ENCODE data around the gene HIPK4. TPM values are rescaled to one million over a fixed set of nuclear protein-coding genes. Genes with fewer than 3 reads are reported as not detected.

HIPK4 gene
- total RNA-seq, 1 experiment from 2014 or later = 0.15 TPM

- no TSS peak for BruUV-seq (replicated peaks)
- no peak overlapping the region for H3K27ac ChIP-seq (ENCODE audit: low read depth, low read length, poor library complexity, severe bottlenecking)
- POLR2A ChIA-PET (ENCODE audit: low non-redundant PET) = no interaction called here
- no peak for TF ChIP-seq CTCF (conservative IDR thresholded peaks at IDR 0.05; ENCODE audit: low read depth, low read length)
- no peak for TF ChIP-seq EZH2 (IDR thresholded peaks at IDR 0.05; ENCODE audit: borderline replicate concordance, low read depth, low read length, poor library complexity, severe bottlenecking)
- CTCF ChIA-PET = interaction anchor here (0.6 to 1.9 kb wide), 4 partner anchors 12 to 101 kb away, joined by 4 to 14 read pairs (median 7); no protein-coding TSS in a partner anchor
- peaks cover 10% of the 10 kb centered on the region for H3K36me3 ChIP-seq (ENCODE audit: insufficient read depth, low read length, poor library complexity, severe bottlenecking)
- intact Hi-C loops (cut with micrococcal nuclease; ENCODE audit: unreplicated experiment) = no loop called here
- no peak overlapping the region for H3K4me3 ChIP-seq (ENCODE audit: low read depth, low read length, poor library complexity, severe bottlenecking)
- H3K9me3 ChIP-seq (ENCODE audit: low read depth, low read length, poor library complexity, severe bottlenecking) = no peaks in the 10 kb centered on the region
- no peak for DNase-seq (ENCODE audit: low spot score)
- no peaks in the 10 kb centered on the region for H3K27me3 ChIP-seq (replicated peaks; ENCODE audit: insufficient read depth, low read depth, low read length, poor library complexity)
- peaks cover 6% of the 10 kb centered on the region for H3K4me1 ChIP-seq (ENCODE audit: insufficient read depth, low read length, poor library complexity, severe bottlenecking)
These were observed 29.8 kb upstream of the HIPK4 start for GRCh38 chr19:40419780-40420179.

- H3K27me3 ChIP-seq (replicated peaks; ENCODE audit: insufficient read depth, low read depth, low read length, poor library complexity) = no peaks in the 10 kb centered on the region
- no peaks in the 10 kb centered on the region for H3K9me3 ChIP-seq (ENCODE audit: low read depth, low read length, poor library complexity, severe bottlenecking)
- ChIA-PET CTCF (no interaction called here), POLR2A (ENCODE audit: low non-redundant PET) (no interaction called here)
- H3K4me3 ChIP-seq (ENCODE audit: low read depth, low read length, poor library complexity, severe bottlenecking) = no peak overlapping the region
- DNase-seq (ENCODE audit: low spot score) = no peak
- TF ChIP-seq CTCF (conservative IDR thresholded peaks at IDR 0.05; ENCODE audit: low read depth, low read length) = no peak
- TF ChIP-seq EZH2 (IDR thresholded peaks at IDR 0.05; ENCODE audit: borderline replicate concordance, low read depth, low read length, poor library complexity, severe bottlenecking) = no peak
- BruUV-seq (replicated peaks) = no TSS peak
- intact Hi-C loops (cut with micrococcal nuclease; ENCODE audit: unreplicated experiment) = no loop called here
- peaks cover 10% of the 10 kb centered on the region for H3K36me3 ChIP-seq (ENCODE audit: insufficient read depth, low read length, poor library complexity, severe bottlenecking)
- no peak overlapping the region for H3K27ac ChIP-seq (ENCODE audit: low read depth, low read length, poor library complexity, severe bottlenecking)
- peaks cover 6% of the 10 kb centered on the region for H3K4me1 ChIP-seq (ENCODE audit: insufficient read depth, low read length, poor library complexity, severe bottlenecking)
These were observed 29.2 kb upstream of the HIPK4 start for GRCh38 chr19:40419066-40419612.

- H3K27me3 ChIP-seq (replicated peaks; ENCODE audit: insufficient read depth, low read depth, low read length, poor library complexity) = no peaks in the 10 kb centered on the region
- intact Hi-C loops (cut with micrococcal nuclease; ENCODE audit: unreplicated experiment) = no loop called here
- H3K4me1 ChIP-seq (ENCODE audit: insufficient read depth, low read length, poor library complexity, severe bottlenecking) = peaks cover 11% of the 10 kb centered on the region
- ChIA-PET POLR2A (ENCODE audit: low non-redundant PET) (no interaction called here), CTCF (no interaction called here)
- H3K36me3 ChIP-seq (ENCODE audit: insufficient read depth, low read length, poor library complexity, severe bottlenecking) = peaks cover 7% of the 10 kb centered on the region
- BruUV-seq (replicated peaks) = no TSS peak
- H3K9me3 ChIP-seq (ENCODE audit: low read depth, low read length, poor library complexity, severe bottlenecking) = no peaks in the 10 kb centered on the region
- no peak for TF ChIP-seq EZH2 (IDR thresholded peaks at IDR 0.05; ENCODE audit: borderline replicate concordance, low read depth, low read length, poor library complexity, severe bottlenecking)
- TF ChIP-seq CTCF (conservative IDR thresholded peaks at IDR 0.05; ENCODE audit: low read depth, low read length) = no peak
- H3K27ac ChIP-seq (ENCODE audit: low read depth, low read length, poor library complexity, severe bottlenecking) = no peak overlapping the region
- DNase-seq (ENCODE audit: low spot score) = no peak
- H3K4me3 ChIP-seq (ENCODE audit: low read depth, low read length, poor library complexity, severe bottlenecking) = no peak overlapping the region
These were observed 28.1 kb upstream of the HIPK4 start for GRCh38 chr19:40418040-40418439.
